Mesenteric fat pad (tissue), 1 donor: ENCODE results near the gene NHLRC4. TPM values are rescaled to one million over a fixed set of nuclear protein-coding genes. Genes with fewer than 3 reads are reported as not detected.
"Not testable (repeated sequence)": the region's sequence is repeated elsewhere in the genome, so short reads cannot be mapped to it uniquely, and the experiment has no call there.

Experiments
- DNase-seq: peaks from one replicate; pipeline ENCODE4 v3.0.0-alpha.2; 2020; ENCODE audit warnings: low spot score
- microRNA-seq: library from miRNA; unstranded; fragments of <30 nt; microRNA quantifications from one replicate; pipeline ENCODE4 v1.2.0, GENCODE V29; 2020; ENCODE audit warnings: borderline number of aligned reads
- total RNA-seq: library from RNA; stranded (reverse); fragmentation: NEBNext Ultra II Directional; extraction: Animal tissue kit (Norgen Biotek cat#: 25700); gene quantifications from one replicate; pipeline ENCODE4 v1.2.1, GENCODE V29; 2021
- donor health status: DM: yes; HTN: yes; CAD: no.

The NHLRC4 gene
- total RNA-seq, 1 donor from 2014 or later: 1.3 TPM

- no peak for DNase-seq
These were observed 29.9 kb downstream of the NHLRC4 start for GRCh38 chr16:596736-597060.

DNA sequence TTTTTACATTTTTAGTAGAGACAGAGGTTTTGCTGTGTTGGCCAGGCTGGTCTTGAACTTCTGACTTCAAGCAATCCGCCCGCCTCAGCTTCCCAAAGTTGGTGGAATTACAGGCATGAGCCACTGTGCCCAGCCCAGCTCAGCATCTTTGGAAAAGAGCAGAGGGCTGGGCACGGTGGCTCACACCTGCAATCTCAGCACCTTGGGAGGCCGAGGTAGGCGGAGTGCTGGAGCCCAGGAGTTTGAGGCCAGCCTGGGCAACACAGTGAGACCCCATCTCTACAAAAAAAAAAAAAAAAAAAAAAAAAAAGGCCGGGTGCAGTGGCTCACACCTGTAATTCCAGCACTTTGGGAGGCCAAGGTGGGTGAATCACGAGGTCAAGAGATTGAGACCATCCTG lies 30.9 kb downstream of the NHLRC4 start:
- not testable (repeated sequence) for DNase-seq

DNA sequence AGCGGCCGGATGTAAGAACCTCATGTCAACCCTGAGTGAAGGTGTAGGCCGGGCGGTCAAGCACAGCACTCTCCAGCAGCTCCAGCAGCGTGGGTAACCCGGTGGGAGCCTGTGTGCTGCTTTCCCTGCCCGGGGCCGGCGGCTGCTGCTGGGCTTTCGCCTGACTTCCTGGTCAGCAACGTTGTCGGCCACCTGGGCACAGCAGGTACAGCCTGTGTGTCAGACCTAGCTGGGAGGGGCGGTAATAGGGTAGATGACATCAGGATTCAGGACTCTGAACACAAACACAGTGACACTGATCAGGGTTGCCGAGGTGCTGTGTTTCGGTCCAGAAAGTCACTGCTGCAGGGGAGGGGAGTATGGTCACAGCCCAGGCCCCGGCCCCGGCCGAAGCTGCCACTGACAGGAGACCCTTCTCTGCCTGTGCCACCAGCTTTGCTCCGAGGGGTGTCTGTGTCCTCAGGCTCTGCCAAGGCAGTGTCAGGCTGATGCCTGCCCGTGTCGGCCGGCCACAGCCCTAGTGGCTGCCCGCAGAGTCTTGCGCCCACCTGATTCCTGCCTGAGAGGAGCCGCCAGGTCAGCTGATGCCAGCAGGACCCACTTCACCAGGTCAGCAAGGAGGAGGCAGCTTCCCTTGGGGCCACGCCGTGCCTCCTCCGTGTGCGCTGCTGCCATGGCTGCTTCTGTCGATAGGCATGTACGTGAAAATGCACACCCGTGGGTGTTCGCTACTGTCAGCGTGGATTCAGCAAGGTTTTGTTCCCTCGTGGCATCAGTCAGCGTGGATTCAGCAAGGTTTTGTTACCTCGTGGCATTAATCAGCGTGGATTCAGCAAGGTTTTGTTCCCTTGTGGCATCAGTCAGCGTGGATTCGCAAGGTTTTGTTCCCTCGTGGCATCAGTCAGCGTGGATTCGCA lies 32.3 kb downstream of the NHLRC4 start:
- DNase-seq: no peak

GRCh38 chr16:600781-601180 lies 34.0 kb downstream of the NHLRC4 start:
- DNase-seq: no peak

GRCh38 chr16:603933-604332 lies 37.1 kb downstream of the NHLRC4 start:
- no peak for DNase-seq

DNA sequence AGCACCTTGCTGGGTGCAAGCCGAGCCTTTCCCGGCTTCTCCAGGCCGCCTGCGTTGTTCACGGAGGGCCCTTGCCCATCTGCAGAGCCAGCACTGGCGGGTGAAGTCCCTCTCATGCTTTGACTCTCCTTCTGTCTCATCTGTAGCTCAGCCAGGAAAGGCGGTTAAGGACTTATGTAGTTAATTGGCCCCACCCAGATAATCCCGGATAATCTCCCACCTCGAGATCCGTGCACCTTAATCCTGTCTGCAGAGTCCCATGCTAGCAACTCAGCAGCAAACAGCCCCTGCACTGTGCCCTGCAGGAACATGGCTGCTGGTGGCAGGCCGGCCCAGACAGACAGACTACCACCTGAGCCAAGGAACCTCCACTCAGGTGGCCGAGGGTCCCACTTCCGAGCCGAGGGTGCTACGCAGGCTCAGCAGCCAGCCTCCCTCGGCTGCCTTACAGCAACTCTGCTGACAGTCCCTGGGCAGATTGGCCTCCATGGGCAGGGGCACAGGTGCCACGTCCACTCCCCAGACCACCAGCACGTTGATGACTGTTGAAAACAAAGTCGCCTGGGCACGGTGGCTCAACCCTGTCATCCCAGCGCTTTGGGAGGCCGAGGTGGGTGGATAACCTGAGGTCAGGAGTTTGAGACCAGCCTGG lies 40.0 kb downstream of the NHLRC4 start:
- DNase-seq: no peak

GRCh38 chr16:608019-608418 lies 41.2 kb downstream of the NHLRC4 start:
- DNase-seq: no peak

DNA sequence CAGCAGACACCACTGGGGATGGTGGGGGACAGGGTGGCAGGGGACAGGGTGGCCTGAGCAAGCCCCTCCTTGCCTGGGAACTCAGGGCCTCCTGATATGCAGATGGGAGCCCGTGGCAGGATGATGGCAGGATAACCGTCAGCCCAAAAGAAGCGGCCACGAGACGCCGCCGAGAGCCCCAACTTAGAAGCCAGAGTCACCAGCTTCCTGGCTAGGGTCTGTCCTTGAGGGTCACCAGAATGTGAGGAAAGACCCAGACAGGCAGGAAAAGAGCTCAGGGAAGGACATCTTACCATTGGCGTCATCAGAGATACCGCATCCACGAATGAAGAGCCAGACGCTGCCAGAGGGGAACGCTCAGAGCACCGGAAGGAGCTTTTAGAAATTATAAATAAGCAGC lies 42.5 kb downstream of the NHLRC4 start:
- no peak for DNase-seq

DNA sequence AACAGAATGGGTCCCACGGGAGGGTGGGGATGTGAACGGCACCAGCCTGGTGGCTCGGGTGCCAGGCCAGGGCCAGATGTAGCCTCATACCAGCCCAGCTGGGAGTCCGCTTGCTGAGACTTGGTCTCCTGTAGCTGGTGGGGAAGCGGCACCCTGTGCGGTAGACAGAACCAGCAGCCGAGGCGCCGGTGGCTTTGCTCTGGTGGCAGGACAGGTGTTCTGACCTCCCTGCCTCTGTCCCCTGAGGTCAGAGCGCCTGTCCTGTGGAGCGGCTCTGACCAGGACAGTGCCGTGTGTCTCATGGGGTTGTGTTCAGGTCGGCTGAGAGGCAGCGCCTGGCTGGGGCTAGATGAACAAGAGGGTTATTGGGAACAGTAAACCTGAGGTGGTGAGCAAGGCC lies 43.2 kb downstream of the NHLRC4 start:
- DNase-seq: no peak

- no peak for DNase-seq
These were observed 43.9 kb downstream of the NHLRC4 start for GRCh38 chr16:610513-611381.

DNA sequence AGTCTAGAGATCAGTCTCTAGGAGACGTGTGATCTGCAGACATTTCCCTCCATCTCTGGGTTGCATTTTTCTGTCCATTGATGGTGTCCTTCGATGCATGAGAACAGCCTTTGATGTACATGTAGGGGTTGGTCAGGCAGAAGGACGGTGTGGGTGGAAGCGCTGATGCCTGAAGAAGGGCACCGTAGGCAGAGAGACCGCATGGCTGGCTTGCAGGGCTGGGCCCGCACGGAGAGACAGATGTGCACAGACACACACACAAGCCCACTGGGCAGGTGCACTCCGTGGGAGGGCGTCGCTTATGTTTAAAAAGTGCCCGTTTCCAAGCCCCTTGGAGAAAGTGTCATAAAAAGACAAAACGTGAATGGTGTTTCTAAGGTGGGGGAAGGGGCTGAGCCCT lies 48.3 kb downstream of the NHLRC4 start:
- DNase-seq: no peak

DNA sequence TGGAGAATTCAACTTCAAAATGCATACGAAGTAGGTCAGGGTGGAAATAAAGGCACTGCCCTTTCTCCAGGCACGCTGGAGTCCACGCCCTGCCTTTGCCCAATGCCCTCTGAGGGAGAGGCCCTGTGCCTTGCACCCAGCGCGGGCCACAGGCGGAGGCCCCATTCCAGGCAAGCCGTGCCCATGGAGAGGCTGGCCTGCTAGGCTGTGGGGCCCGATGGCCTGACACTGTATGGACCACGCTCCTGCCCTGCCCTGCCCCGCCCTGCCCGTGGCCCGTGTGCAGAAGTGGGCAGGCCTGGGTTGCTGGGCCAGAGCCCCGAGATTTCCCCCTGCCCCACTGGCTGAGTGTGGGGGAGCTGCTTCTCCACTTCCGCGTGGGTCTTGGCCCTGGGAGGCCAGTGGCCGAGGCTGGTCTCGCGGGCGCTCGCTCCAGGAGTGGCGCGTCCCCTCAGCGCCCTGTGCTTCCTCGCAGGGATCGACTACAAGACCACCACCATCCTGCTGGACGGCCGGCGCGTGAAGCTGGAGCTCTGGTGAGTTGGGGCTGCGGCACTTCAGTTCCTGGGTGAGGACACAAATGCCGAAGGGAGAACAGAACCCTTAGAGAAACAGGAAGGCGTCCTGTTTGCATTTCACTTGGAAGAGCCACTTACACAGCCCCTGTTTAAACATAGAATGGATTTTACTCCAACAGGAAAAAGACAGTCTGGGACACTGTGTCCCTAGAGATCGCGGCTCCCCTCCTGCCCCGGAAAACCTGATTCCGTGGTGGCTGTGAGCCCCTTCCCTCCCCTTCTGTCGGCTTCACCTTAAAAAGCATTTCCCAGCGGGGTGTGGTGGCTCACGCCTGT lies 50.2 kb downstream of the NHLRC4 start:
- DNase-seq: no peak

GRCh38 chr16:617855-618254 lies 51.0 kb downstream of the NHLRC4 start:
- DNase-seq: no peak

Small RNA genes lying within 50 kb of the gene (microRNA-seq; reads per million reads assigned to microRNA genes)
- 2.2 reads per million for gene MIR3176
- not detected for gene MIR5587

Other genes with a start within 250 kb of the NHLRC4 start
- 19.4 TPM for gene AXIN1, start 214.3 kb upstream of the NHLRC4 start, total RNA-seq
- 40.1 TPM for gene MRPL28, start 196.5 kb upstream of the NHLRC4 start, total RNA-seq
- 39.0 TPM for gene PGAP6, start 185.0 kb upstream of the NHLRC4 start, total RNA-seq
- gene NME4, start 169.8 kb upstream of the NHLRC4 start, total RNA-seq: 139 TPM
- gene DECR2, start 165.1 kb upstream of the NHLRC4 start, total RNA-seq: 21.8 TPM
- gene RAB11FIP3, start 141.4 kb upstream of the NHLRC4 start, total RNA-seq: 35.2 TPM
- gene CAPN15, start 39.3 kb upstream of the NHLRC4 start, total RNA-seq: 49.2 TPM
- not detected for gene PRR35, start 6.6 kb upstream of the NHLRC4 start, total RNA-seq
- 32.4 TPM for gene PIGQ, start 3.0 kb downstream of the NHLRC4 start, total RNA-seq
- 17.3 TPM for gene RAB40C, start 23.1 kb downstream of the NHLRC4 start, total RNA-seq
- 0.55 TPM for gene WFIKKN1, start 64.0 kb downstream of the NHLRC4 start, total RNA-seq
- 62.2 TPM for gene METTL26, start 69.3 kb downstream of the NHLRC4 start, total RNA-seq
- gene MCRIP2, start 74.8 kb downstream of the NHLRC4 start, total RNA-seq: 34.7 TPM
- gene WDR90, start 82.4 kb downstream of the NHLRC4 start, total RNA-seq: 21.1 TPM
- 73.9 TPM for gene RHOT2, start 101.1 kb downstream of the NHLRC4 start, total RNA-seq
- gene RHBDL1, start 108.7 kb downstream of the NHLRC4 start, total RNA-seq: 0.84 TPM
- 109 TPM for gene STUB1, start 113.4 kb downstream of the NHLRC4 start, total RNA-seq
- gene JMJD8, start 117.3 kb downstream of the NHLRC4 start, total RNA-seq: 55.3 TPM
- 8.1 TPM for gene WDR24, start 123.4 kb downstream of the NHLRC4 start, total RNA-seq
- not detected for gene FBXL16, start 138.8 kb downstream of the NHLRC4 start, total RNA-seq
- gene METRN, start 148.1 kb downstream of the NHLRC4 start, total RNA-seq: 30.3 TPM
- 30.9 TPM for gene ANTKMT, start 154.1 kb downstream of the NHLRC4 start, total RNA-seq
- 1.0 TPM for gene CCDC78, start 159.4 kb downstream of the NHLRC4 start, total RNA-seq
- 7.4 TPM for gene HAGHL, start 160.1 kb downstream of the NHLRC4 start, total RNA-seq
- gene CIAO3, start 174.0 kb downstream of the NHLRC4 start, total RNA-seq: 21.0 TPM
- not detected for gene MSLN, start 193.7 kb downstream of the NHLRC4 start, total RNA-seq
- 16.8 TPM for gene RPUSD1, start 221.4 kb downstream of the NHLRC4 start, total RNA-seq
- gene CHTF18, start 221.6 kb downstream of the NHLRC4 start, total RNA-seq: 5.6 TPM
- not detected for gene GNG13, start 233.7 kb downstream of the NHLRC4 start, total RNA-seq